A549 (cell line): ENCODE results near the gene TSPAN18. TPM values are rescaled to one million over a fixed set of nuclear protein-coding genes. Genes with fewer than 3 reads are reported as not detected.

Experiments
- ATAC-seq, 2 experiments: fragments of 200-7000 bp in 1 of 2; fragments of >200 bp in 1 of 2; cut with Nextera tagmentation in 1 of 2; cut with Tn5 transposase in 1 of 2; 3 replicates each; pipeline versions ENCODE4 v1.8.0 to v1.9.1; 2018 to 2020; ENCODE audit warnings: mild to moderate bottlenecking in 1 of 2, moderate library complexity in 1 of 2
- CTCF ChIA-PET: fragments of 300-600 bp; sonication (Branson Sonifier 250); formaldehyde crosslinking; extraction: SDS; loops from one replicate; lab custom pipeline; 2021; ENCODE audit warnings: antibody characterized with exemption, inconsistent platforms; lab: Yijun Ruan, JAX
- POLR2A ChIA-PET: fragments of 350-600 bp; formaldehyde crosslinking; extraction: SDS; loops from one replicate; lab custom pipeline; 2021; ENCODE audit warnings: antibody characterized with exemption, inconsistent platforms; lab: Yijun Ruan, JAX
- DNase-seq, 2 experiments: peaks; one replicate each; pipeline versions ENCODE4 v3.0.0 to v3.0.0-alpha.2; 2011 to 2016; ENCODE audit warnings: low read depth in 1 of 2, low spot score in 1 of 2
- FAIRE-seq: peaks from 2 replicates; lab custom pipeline; 2011; peaks lifted over from hg19 to GRCh38; lab: Jason Lieb, UNC
- H3K27ac ChIP-seq, 2 experiments: fragments of >200 bp; sonication (Bioruptor Twin); formaldehyde crosslinking; 3 replicates each; pipeline ENCODE4 v1.5.1; 2016 to 2017
- H3K4me1 ChIP-seq: fragments of >200 bp; sonication (Bioruptor Twin); formaldehyde crosslinking; 3 replicates; pipeline ENCODE4 v1.6.1; 2016
- H3K4me2 ChIP-seq: fragments of >200 bp; sonication (Bioruptor Twin); formaldehyde crosslinking; 3 replicates; pipeline ENCODE4 v1.6.1; 2016
- H3K4me3 ChIP-seq: fragments of >200 bp; sonication (Bioruptor Twin); formaldehyde crosslinking; 3 replicates; pipeline ENCODE4 v1.5.1; 2016
- H3K9me3 ChIP-seq: fragments of >200 bp; sonication (Bioruptor Twin); formaldehyde crosslinking; 3 replicates; pipeline ENCODE4 v1.6.1; 2016
- BCL3 ChIP-seq: fragments of >200 bp; sonication (Bioruptor Twin); formaldehyde crosslinking; IDR thresholded peaks from 3 replicates; pipeline ENCODE4 v1.6.1; 2016
- CBX8 ChIP-seq: fragments of 200-600 bp; sonication (generic); IDR thresholded peaks from 2 replicates; pipeline ENCODE4 v1.6.1; 2016
- CTCF ChIP-seq: fragments of >200 bp; sonication (Bioruptor Twin); formaldehyde crosslinking; IDR thresholded peaks from 3 replicates; pipeline ENCODE4 v1.5.1; 2016
- EHF ChIP-seq: fragments of 250-450 bp; sonication (Bioruptor Pico); IDR thresholded peaks from 2 replicates; pipeline ENCODE4 v1.5.0; 2020; ENCODE audit warnings: mild to moderate bottlenecking
- EP300 ChIP-seq, 2 experiments: fragments of >200 bp; sonication (Bioruptor Twin); formaldehyde crosslinking; IDR thresholded peaks; 2 replicates in 1 of 2; 3 replicates in 1 of 2; pipeline ENCODE4 v1.6.1; 2016 to 2017
- FOSL2 ChIP-seq, 2 experiments: fragments of 450-650 bp in 1 of 2; fragments of >200 bp in 1 of 2; sonication (Bioruptor Twin) in 1 of 2; formaldehyde crosslinking; IDR thresholded peaks; 2 replicates each; pipeline versions ENCODE4 v1.5.0 to v1.6.1; 2016 to 2020; ENCODE audit warnings: mild to moderate bottlenecking in 1 of 2, moderate library complexity in 1 of 2
- HEYL ChIP-seq: fragments of 250-450 bp; sonication (Bioruptor Pico); IDR thresholded peaks from 2 replicates; pipeline ENCODE4 v1.8.0; 2021; ENCODE audit warnings: mild to moderate bottlenecking, moderate library complexity
- HMGXB4 ChIP-seq: fragments of 250-450 bp; sonication (Bioruptor Pico); IDR thresholded peaks from 2 replicates; pipeline ENCODE4 v1.5.0; 2021; ENCODE audit warnings: mild to moderate bottlenecking, moderate library complexity, borderline replicate concordance
- JUN ChIP-seq, 2 experiments: fragments of >200 bp; sonication (Bioruptor Twin); formaldehyde crosslinking; IDR thresholded peaks; 2 replicates in 1 of 2; 3 replicates in 1 of 2; pipeline ENCODE4 v1.6.1; 2016 to 2017
- KDM1A ChIP-seq: fragments of 200-600 bp; sonication (generic); IDR thresholded peaks from 2 replicates; pipeline ENCODE4 v1.6.1; 2016; ENCODE audit warnings: low read depth, mild to moderate bottlenecking
- MAX ChIP-seq: IDR thresholded peaks from 2 replicates; pipeline ENCODE4 v1.6.1; 2012
- MAZ ChIP-seq: fragments of 150-350 bp; IDR thresholded peaks from 2 replicates; pipeline ENCODE4 v1.6.1; 2014; ENCODE audit warnings: antibody characterized with exemption, low read depth, low read length, borderline replicate concordance
- MYC ChIP-seq: IDR thresholded peaks from 2 replicates; pipeline ENCODE4 v1.6.1; 2012; ENCODE audit warnings: mild to moderate bottlenecking, inconsistent platforms, low read length, improper control_type of control experiment, borderline replicate concordance
- NFE2L2 ChIP-seq: fragments of 150-350 bp; conservative IDR thresholded peaks from 2 replicates; pipeline ENCODE4 v1.6.1; 2014; ENCODE audit warnings: low read length
- NR3C1 ChIP-seq: fragments of >200 bp; sonication (Bioruptor Twin); formaldehyde crosslinking; IDR thresholded peaks from 3 replicates; pipeline ENCODE4 v1.6.1; 2017
- POLR2A ChIP-seq: IDR thresholded peaks from 2 replicates; pipeline ENCODE4 v1.6.1; 2012; ENCODE audit warnings: mild to moderate bottlenecking, low read length
- POLR2AphosphoS2 ChIP-seq: conservative IDR thresholded peaks from 2 replicates; pipeline ENCODE4 v1.6.1; 2012; ENCODE audit warnings: low read length, improper control_type of control experiment, inconsistent platforms
- RNF2 ChIP-seq: fragments of 200-600 bp; sonication (generic); IDR thresholded peaks from 2 replicates; pipeline ENCODE4 v1.6.1; 2016; ENCODE audit warnings: low read depth, mild to moderate bottlenecking, antibody characterized with exemption, moderate library complexity, borderline replicate concordance
- SREBF2 ChIP-seq: fragments of 450-650 bp; IDR thresholded peaks from 2 replicates; pipeline ENCODE4 v1.6.1; 2014; ENCODE audit warnings: mild to moderate bottlenecking, moderate library complexity
- USF2 ChIP-seq: fragments of 450-650 bp; IDR thresholded peaks from 2 replicates; pipeline ENCODE4 v1.6.1; 2014; ENCODE audit warnings: antibody characterized with exemption
- ZFP36 ChIP-seq: fragments of 450-650 bp; IDR thresholded peaks from 2 replicates; pipeline ENCODE4 v1.6.1; 2014; ENCODE audit warnings: borderline replicate concordance; ENCODE audit not compliant: partially characterized antibody
- WGBS: methylation state at CpG from one replicate; pipeline ENCODE4 v1.1.6; 2017; ENCODE audit errors: missing lambda C conversion rate; 5-methylcytosine and 5-hydroxymethylcytosine counted together
- polyA plus RNA-seq, 4 experiments: library from polyadenylated mRNA; depleted of rRNA in 3 of 4; stranded (reverse); fragments of >200 nt; fragmentation: RNase III in 1 of 4; extraction: RNeasy Plus Mini Kit Qiagen cat#74134 plus additional on column Dnase treatment in 1 of 4; gene quantifications; 2 replicates in 3 of 4; 3 replicates in 1 of 4; pipeline ENCODE4 v1.2.3, GENCODE V29; 2011 to 2017

The TSPAN18 gene
- polyA plus RNA-seq, 2 of the 4 experiments (the other 2 are of a cell fraction): 0.81 to 4.5 TPM

- TF ChIP-seq CTCF (no peak), CBX8 (no peak), SREBF2 (no peak), ZFP36 (no peak)
Observed at GRCh38 chr11:44940835-44941234, 214.1 kb downstream of the TSPAN18 start (continued).

- DNase-seq (no peak), FAIRE-seq (no peak), ATAC-seq (no peak)
- Histone ChIP-seq H3K27ac (no peak overlapping the region), H3K4me3 (no peak overlapping the region), H3K4me2 (no peak overlapping the region), H3K4me1 (0 out of 3 replicates have a peak, but pooled peaks cover 3% of the 10 kb centered on the region), H3K9me3 (no peaks in the 10 kb centered on the region)
- ChIA-PET CTCF (interaction anchor here (0.9 to 24.5 kb wide), 6 partner anchors 9 to 320 kb away, joined by 3 to 1740 read pairs (median 4); partner anchors contain the start of gene TP53I11), POLR2A (no interaction called here)
- TF ChIP-seq EP300 (IDR thresholded peaks at IDR 0.05) (no peak), CTCF (no peak), MAX (no peak), JUN (IDR thresholded peaks at IDR 0.05) (no peak), NR3C1 (no peak), KDM1A (no peak), BCL3 (no peak), MAZ (no peak), POLR2AphosphoS2 (no peak), FOSL2 (IDR thresholded peaks at IDR 0.05) (no peak), FOSL2 (CRISPR knock-in tag; IDR thresholded peaks at IDR 0.05) (no peak), POLR2A (no peak)
- 85% methylated on average over 12 of the region's 12 CpGs for WGBS
Observed at GRCh38 chr11:44941259-44942021, 214.7 kb downstream of the TSPAN18 start.

GRCh38 chr11:44942029-44942955, 215.5 kb downstream of the TSPAN18 start:
- POLR2A ChIA-PET: no interaction called here
- H3K4me1 ChIP-seq: 0 out of 3 replicates have a peak, but pooled peaks cover 2% of the 10 kb centered on the region
- 91% methylated on average over 10 of the region's 10 CpGs for WGBS
- no peaks in the 10 kb centered on the region for H3K9me3 ChIP-seq
- H3K4me2 ChIP-seq: no peak overlapping the region
- DNase-seq (no peak), ATAC-seq (no peak), FAIRE-seq (no peak)
- no peak overlapping the region for H3K27ac ChIP-seq
- H3K4me3 ChIP-seq: no peak overlapping the region
- CTCF ChIA-PET: interaction anchor here (1.1 to 24.5 kb wide), 4 partner anchors 11 to 150 kb away, joined by 4 to 1740 read pairs (median 168); no protein-coding TSS in a partner anchor
- TF ChIP-seq ZFP36 (no peak), NFE2L2 (no peak), MYC (no peak), CTCF (no peak), KDM1A (no peak), HMGXB4 (CRISPR knock-in tag) (no peak), RNF2 (no peak), USF2 (no peak), EHF (CRISPR knock-in tag) (no peak), HEYL (no peak)
